KMS-11 (cell line): Measurements from ENCODE around the gene PAX3.

Experiments
- H2AFZ ChIP-seq: fragments of 200-600 bp; sonication (generic); 2 replicates; pipeline ENCODE4 v1.6.1; 2016; ENCODE audit warnings: antibody characterized with exemption, mixed run types, low read depth
- H3K27ac ChIP-seq: fragments of 200-600 bp; sonication (generic); 2 replicates; pipeline ENCODE4 v1.6.1; 2016; ENCODE audit warnings: mild to moderate bottlenecking, mixed run types
- H3K27me3 ChIP-seq: fragments of 200-600 bp; sonication (generic); 2 replicates; pipeline ENCODE4 v1.6.1; 2017; ENCODE audit warnings: mild to moderate bottlenecking, low read depth, mixed run types, moderate library complexity; ENCODE audit not compliant: insufficient read depth
- H3K36me3 ChIP-seq: fragments of 200-600 bp; sonication (generic); 2 replicates; pipeline ENCODE4 v1.6.1; 2017; ENCODE audit warnings: mild to moderate bottlenecking, mixed run types; ENCODE audit not compliant: insufficient read depth
- H3K4me1 ChIP-seq: fragments of 200-600 bp; sonication (generic); 2 replicates; pipeline ENCODE4 v1.6.1; 2016; ENCODE audit warnings: mild to moderate bottlenecking, low read depth, mixed run types; ENCODE audit not compliant: poor library complexity, severe bottlenecking
- H3K4me2 ChIP-seq: fragments of 200-600 bp; sonication (generic); 2 replicates; pipeline ENCODE4 v1.7.0; 2016; ENCODE audit warnings: mild to moderate bottlenecking, mixed run types
- H3K4me3 ChIP-seq: fragments of 200-600 bp; sonication (generic); IDR thresholded peaks from 2 replicates; pipeline ENCODE4 v1.6.1; 2017; ENCODE audit warnings: low read depth, low read length, mixed read lengths; ENCODE audit not compliant: insufficient read depth
- H3K79me2 ChIP-seq: fragments of 200-600 bp; sonication (generic); 2 replicates; pipeline ENCODE4 v1.6.1; 2016; ENCODE audit warnings: low read depth, mixed run types; ENCODE audit not compliant: insufficient read depth
- H3K9ac ChIP-seq: fragments of 200-600 bp; sonication (generic); 2 replicates; pipeline ENCODE4 v1.6.1; 2016; ENCODE audit warnings: mild to moderate bottlenecking, mixed run types
- H4K20me1 ChIP-seq: fragments of 200-600 bp; sonication (generic); 2 replicates; pipeline ENCODE4 v1.6.1; 2016; ENCODE audit warnings: mild to moderate bottlenecking, mixed run types; ENCODE audit not compliant: insufficient read depth
- CTCF ChIP-seq: fragments of 200-600 bp; sonication (generic); conservative IDR thresholded peaks from 2 replicates; pipeline ENCODE4 v1.6.1; 2017; ENCODE audit warnings: low read depth, mild to moderate bottlenecking, antibody characterized with exemption, low read length, moderate library complexity, mixed read lengths

The PAX3 gene

DNA sequence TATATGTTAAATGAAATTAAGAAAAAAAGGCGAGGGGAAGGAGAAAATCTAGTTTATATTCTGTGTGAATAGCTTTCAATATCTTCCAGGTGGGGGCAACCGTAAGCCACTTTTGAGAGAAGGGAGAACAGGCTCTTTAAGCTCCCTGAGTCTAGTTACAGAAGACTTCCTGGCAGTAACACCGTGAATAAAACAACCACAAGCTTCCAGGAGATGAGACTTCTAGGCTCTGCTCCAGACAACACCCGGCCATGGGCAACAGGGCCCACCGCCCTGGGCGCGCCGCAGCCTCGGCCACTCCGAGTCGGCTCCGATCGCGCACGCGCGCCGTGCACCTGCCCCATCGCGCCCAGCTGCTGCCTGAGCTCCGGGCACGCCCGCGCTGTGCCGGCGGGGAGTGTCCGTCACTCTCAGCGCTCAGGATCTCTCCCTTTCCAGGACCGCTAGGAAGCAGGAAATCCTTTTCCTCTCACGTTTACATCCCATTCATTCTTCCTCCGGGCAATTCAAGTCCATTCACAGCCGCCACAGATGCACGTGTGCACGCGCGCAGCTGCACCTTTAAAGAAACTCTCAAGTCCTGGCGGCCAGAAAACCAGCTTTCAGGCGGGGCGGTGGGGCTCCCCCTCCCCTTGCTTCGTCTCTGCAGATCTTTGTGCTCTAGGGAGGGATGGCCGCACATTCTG lies 19.4 kb upstream of the PAX3 start:
- H3K4me1 ChIP-seq: peaks cover 48% of the 10 kb centered on the region
- H3K4me3 ChIP-seq: peak overlapping the region; percentile 68
- H3K27ac ChIP-seq: peak overlapping the region; percentile 65
- no peaks in the 10 kb centered on the region for H4K20me1 ChIP-seq
- no peaks in the 10 kb centered on the region for H3K36me3 ChIP-seq
- no peaks in the 10 kb centered on the region for H3K27me3 ChIP-seq
- peak; percentile 46 for TF ChIP-seq CTCF
- peak overlapping the region; percentile 72 for H2AFZ ChIP-seq
- H3K9ac ChIP-seq: peak overlapping the region; percentile 70; the same call in 1 of the 2 replicates
- peak overlapping the region; percentile 67 for H3K4me2 ChIP-seq
- no peaks in the 10 kb centered on the region for H3K79me2 ChIP-seq

GRCh38 chr2:222315443-222316121 lies 16.8 kb upstream of the PAX3 start:
- H2AFZ ChIP-seq: no peak overlapping the region
- H3K4me1 ChIP-seq: peaks cover 29% of the 10 kb centered on the region
- no peaks in the 10 kb centered on the region for H3K36me3 ChIP-seq
- H3K27me3 ChIP-seq: no peaks in the 10 kb centered on the region
- no peaks in the 10 kb centered on the region for H3K79me2 ChIP-seq
- H3K4me3 ChIP-seq: no peak overlapping the region
- H4K20me1 ChIP-seq: no peaks in the 10 kb centered on the region
- no peak overlapping the region for H3K9ac ChIP-seq
- peak; percentile 61 for TF ChIP-seq CTCF
- H3K4me2 ChIP-seq: peak overlapping the region; percentile 41; the same call in 1 of the 2 replicates
- no peak overlapping the region for H3K27ac ChIP-seq

DNA sequence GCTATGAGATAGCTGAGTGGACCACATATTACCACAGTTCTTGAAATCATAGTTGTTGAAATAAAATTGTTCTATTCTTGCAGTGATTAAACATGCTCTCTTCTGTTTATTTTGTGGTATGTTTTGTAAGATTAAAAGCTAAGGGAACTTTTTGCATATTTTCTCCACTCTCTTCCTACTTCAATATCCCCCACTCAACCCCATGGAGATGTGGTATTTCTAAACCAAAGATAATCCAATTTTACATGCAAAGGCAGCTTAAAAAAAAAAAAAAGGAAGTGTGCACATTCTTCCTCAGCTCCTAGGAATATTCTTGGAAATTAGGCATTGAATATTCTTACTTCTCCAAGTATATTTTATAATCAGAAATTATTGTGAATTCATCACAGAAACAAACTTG lies 15.0 kb upstream of the PAX3 start:
- no peak overlapping the region for H3K4me3 ChIP-seq
- no peaks in the 10 kb centered on the region for H3K79me2 ChIP-seq
- H3K4me2 ChIP-seq: no peak overlapping the region
- H2AFZ ChIP-seq: no peak overlapping the region
- H3K9ac ChIP-seq: no peak overlapping the region
- H3K36me3 ChIP-seq: no peaks in the 10 kb centered on the region
- H3K27me3 ChIP-seq: no peaks in the 10 kb centered on the region
- H3K27ac ChIP-seq: no peak overlapping the region
- H3K4me1 ChIP-seq: peaks cover 38% of the 10 kb centered on the region
- TF ChIP-seq CTCF: no peak
- no peaks in the 10 kb centered on the region for H4K20me1 ChIP-seq

GRCh38 chr2:222311978-222312738 lies 13.4 kb upstream of the PAX3 start:
- H3K27me3 ChIP-seq: no peaks in the 10 kb centered on the region
- no peak for TF ChIP-seq CTCF
- peaks cover 31% of the 10 kb centered on the region for H3K4me1 ChIP-seq
- H3K4me3 ChIP-seq: no peak overlapping the region
- no peak overlapping the region for H3K4me2 ChIP-seq
- H3K27ac ChIP-seq: no peak overlapping the region
- H4K20me1 ChIP-seq: no peaks in the 10 kb centered on the region
- no peaks in the 10 kb centered on the region for H3K79me2 ChIP-seq
- H2AFZ ChIP-seq: no peak overlapping the region
- H3K9ac ChIP-seq: no peak overlapping the region
- H3K36me3 ChIP-seq: no peaks in the 10 kb centered on the region
